Measurements from ENCODE around the gene CD151. TPM values are rescaled to one million over a fixed set of nuclear protein-coding genes. Genes with fewer than 3 reads are reported as not detected.

CD151 gene
- total and polyA plus RNA-seq, 2 experiments from 2014 or later = 62.9 to 109 TPM

- peak overlapping the region; percentile 50; the same call in 1 of the 2 replicates for H3K27ac ChIP-seq (ENCODE audit: low read depth)
- H3K27me3 Mint-ChIP-seq (ENCODE audit: insufficient read depth, low read depth, poor library complexity) = peaks cover 10% of the 10 kb centered on the region
- TF ChIP-seq ETS1 (IDR thresholded peaks at IDR 0.05) = no peak
- TF ChIP-seq NANOG (IDR thresholded peaks at IDR 0.05; ENCODE audit: borderline replicate concordance) = no peak
- no peak for TF ChIP-seq STAT1 (IDR thresholded peaks at IDR 0.05; ENCODE audit: unreplicated experiment)
- TF ChIP-seq CREB1 (CRISPR knock-in tag; IDR thresholded peaks at IDR 0.05; ENCODE audit: low read depth) = no peak
- TF ChIP-seq EZH2phosphoT487 (IDR thresholded peaks at IDR 0.05; ENCODE audit: unreplicated experiment) = no peak
- TF ChIP-seq POLR2AphosphoS5 (IDR thresholded peaks at IDR 0.05; ENCODE audit: low read depth) = no peak
Observed at GRCh38 chr11:794766-795633, 37.8 kb upstream of the CD151 start.

GRCh38 chr11:795634-796564, 36.9 kb upstream of the CD151 start:
- H3K9me3 Mint-ChIP-seq = no peaks in the 10 kb centered on the region
- H3K4me3 Mint-ChIP-seq = peak overlapping the region; percentile 81
- peak overlapping the region; percentile 86; the same call in 1 of the 2 replicates for H3K4me3 ChIP-seq
- peaks cover 20% of the 10 kb centered on the region; the same call in 2 of the 3 replicates for H3K4me1 Mint-ChIP-seq
- no peak overlapping the region; the same call in 1 of the 2 replicates for H3K27ac Mint-ChIP-seq
- peak; percentile 24 for ATAC-seq
- H3K27me3 Mint-ChIP-seq (ENCODE audit: insufficient read depth, low read depth, poor library complexity) = peaks cover 5% of the 10 kb centered on the region
- peak overlapping the region; percentile 95 for H3K4me2 ChIP-seq
- H3K36me3 ChIP-seq (ENCODE audit: insufficient read depth) = no peaks in the 10 kb centered on the region
- peaks cover 21% of the 10 kb centered on the region for H3F3A ChIP-seq (replicated peaks; ENCODE audit: low read depth)
- H3K9me2 ChIP-seq (ENCODE audit: insufficient read depth) = no peaks in the 10 kb centered on the region
- no peak overlapping the region for H3K27ac ChIP-seq (ENCODE audit: low read depth)
- no peaks in the 10 kb centered on the region; the same call in 1 of the 2 replicates for H3K79me2 ChIP-seq (replicated peaks; ENCODE audit: insufficient read depth)
- no peak overlapping the region for H2AFZ ChIP-seq
- DNase-seq (ENCODE audit: low spot score) = peak; percentile 57
- H3K4me1 ChIP-seq (ENCODE audit: insufficient read depth) = peaks cover 12% of the 10 kb centered on the region; the same call in 1 of the 2 replicates
- H3K36me3 Mint-ChIP-seq (ENCODE audit: low read depth) = peaks cover 8% of the 10 kb centered on the region; the same call in 2 of the 3 replicates
- no peaks in the 10 kb centered on the region for H3K27me3 ChIP-seq (ENCODE audit: insufficient read depth)
- H4K20me1 ChIP-seq (replicated peaks; ENCODE audit: insufficient read depth) = 0 out of 2 replicates have a peak, but pooled peaks cover 3% of the 10 kb centered on the region
- TF ChIP-seq ZNF114 (CRISPR knock-in tag; IDR thresholded peaks at IDR 0.05) = no peak
- TF ChIP-seq ZNF462 (CRISPR knock-in tag; IDR thresholded peaks at IDR 0.05) = no peak

More at GRCh38 chr11:794766-795633, 37.8 kb upstream of the CD151 start:
- DNase-seq (ENCODE audit: low spot score) = no peak
- Mint-ChIP-seq H3K36me3 (ENCODE audit: low read depth) (peaks cover 6% of the 10 kb centered on the region; the same call in 1 of the 3 replicates), H3K9me3 (no peaks in the 10 kb centered on the region), H3K4me3 (no peak overlapping the region), H3K27ac (no peak overlapping the region), H3K4me1 (peaks cover 26% of the 10 kb centered on the region)
- Histone ChIP-seq H3F3A (replicated peaks; ENCODE audit: low read depth) (peaks cover 24% of the 10 kb centered on the region), H2AFZ (no peak overlapping the region), H3K36me3 (ENCODE audit: insufficient read depth) (no peaks in the 10 kb centered on the region), H3K9me2 (ENCODE audit: insufficient read depth) (no peaks in the 10 kb centered on the region), H3K4me1 (ENCODE audit: insufficient read depth) (peaks cover 17% of the 10 kb centered on the region; the same call in 1 of the 2 replicates), H3K4me2 (no peak overlapping the region), H3K79me2 (replicated peaks; ENCODE audit: insufficient read depth) (no peaks in the 10 kb centered on the region; the same call in 1 of the 2 replicates), H3K27me3 (ENCODE audit: insufficient read depth) (no peaks in the 10 kb centered on the region), H3K4me3 (no peak overlapping the region), H4K20me1 (replicated peaks; ENCODE audit: insufficient read depth) (peaks cover 3% of the 10 kb centered on the region; the same call in 1 of the 2 replicates)
- no peak for ATAC-seq
